Measurements from ENCODE around the gene CACHD1. TPM values are rescaled to one million over a fixed set of nuclear protein-coding genes. Genes with fewer than 3 reads are reported as not detected.

CACHD1 gene
- total RNA-seq, 1 experiment from 2014 or later = not detected

DNA sequence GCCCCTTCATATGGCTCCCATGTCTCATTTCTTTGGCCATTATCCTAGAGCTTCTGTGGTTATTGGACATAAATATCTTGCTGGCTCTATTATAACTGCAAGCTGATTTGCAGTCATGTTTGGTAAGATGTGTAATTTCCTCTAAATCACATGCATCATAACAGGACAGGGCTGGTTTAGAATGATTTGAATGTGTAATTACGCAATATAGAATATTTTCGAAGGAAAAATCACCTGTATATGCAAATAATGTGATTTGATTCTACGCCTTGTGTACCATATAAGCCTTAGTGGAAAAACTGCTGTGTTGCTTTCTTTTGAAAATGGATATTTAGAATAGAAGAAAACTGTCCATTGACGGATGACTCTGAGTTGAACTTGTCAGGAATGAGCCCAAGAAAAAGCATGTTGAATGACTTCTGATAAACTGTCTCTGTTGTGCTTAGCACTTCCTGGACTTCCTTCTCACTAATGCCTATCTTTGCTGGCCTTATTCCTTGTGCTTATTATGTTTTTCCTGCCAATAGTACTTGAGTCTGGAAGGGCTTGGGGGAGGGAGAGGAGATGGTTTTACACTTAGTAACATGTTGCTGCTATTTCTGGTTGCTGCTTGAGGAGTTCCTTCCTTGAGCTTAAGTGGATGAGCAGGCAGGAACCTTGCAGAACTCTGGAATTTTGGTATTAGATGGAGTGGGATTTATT, 6.5 kb downstream of the CACHD1 start:
- H3K4me3 ChIP-seq (ENCODE audit: low read length) = no peak overlapping the region
- no peaks in the 10 kb centered on the region for H3K4me1 ChIP-seq (ENCODE audit: low read length)
- H3K79me2 ChIP-seq (ENCODE audit: low read length) = no peaks in the 10 kb centered on the region
- H3K36me3 ChIP-seq (ENCODE audit: insufficient read depth, low read length) = no peaks in the 10 kb centered on the region
- H3K27me3 ChIP-seq (ENCODE audit: low read length) = no peaks in the 10 kb centered on the region
- no peak overlapping the region for H3K4me2 ChIP-seq (ENCODE audit: low read depth, low read length, poor library complexity, severe bottlenecking)
- no peaks in the 10 kb centered on the region for H3K9me3 ChIP-seq (ENCODE audit: low read length)
- no peak overlapping the region for H3K9ac ChIP-seq (ENCODE audit: low read length)
- H2AFZ ChIP-seq (ENCODE audit: low read length) = no peak overlapping the region
- H3K9me2 ChIP-seq (replicated peaks; ENCODE audit: insufficient read depth, low read length) = no peaks in the 10 kb centered on the region
- no peak overlapping the region for H3K27ac ChIP-seq (ENCODE audit: low read length)
- no peak for DNase-seq
- no peaks in the 10 kb centered on the region for H4K20me1 ChIP-seq (ENCODE audit: insufficient read depth, low read depth, low read length)

DNA sequence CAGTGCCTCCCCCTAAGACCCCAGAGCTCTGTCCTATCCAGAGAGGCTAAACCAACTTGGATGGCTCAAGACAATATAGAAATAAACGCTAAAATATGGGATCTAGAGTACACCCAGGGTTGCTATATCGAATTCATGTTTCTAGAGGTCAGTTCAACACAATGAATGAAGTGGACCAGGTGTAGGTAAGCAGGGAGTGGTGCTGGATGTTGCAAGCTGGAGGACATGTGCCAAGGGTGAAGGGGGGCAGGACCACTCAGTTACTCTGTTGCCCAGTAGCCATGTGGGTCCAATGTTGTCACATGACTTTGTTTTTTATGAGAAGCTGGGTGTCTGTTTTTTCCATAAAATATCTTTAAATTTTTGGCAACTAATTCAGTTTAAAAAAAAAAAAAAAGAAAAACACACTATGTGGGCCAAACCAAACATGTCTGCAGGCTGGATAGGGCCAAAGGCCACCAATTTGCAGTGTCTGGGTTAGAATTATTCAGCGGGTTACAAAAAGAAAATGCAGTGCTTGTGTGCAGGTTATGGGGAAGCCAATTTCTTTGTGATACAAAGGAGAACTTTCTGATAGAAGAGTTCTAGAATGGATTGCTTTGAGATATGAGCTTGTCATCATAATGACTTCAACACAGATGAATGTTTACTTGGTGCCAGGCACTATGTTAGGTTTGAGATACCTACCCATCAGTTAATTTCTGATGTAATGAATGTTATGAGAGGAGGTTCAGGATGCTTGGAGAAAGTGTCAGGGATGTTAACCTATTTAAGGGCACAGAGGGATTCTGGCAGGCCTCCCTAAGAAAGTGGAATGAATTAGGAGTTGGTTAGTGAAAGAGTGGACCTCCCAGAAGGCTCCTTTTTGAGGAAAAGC, 8.9 kb downstream of the CACHD1 start:
- no peak overlapping the region for H3K9ac ChIP-seq (ENCODE audit: low read length)
- no peak overlapping the region for H3K4me2 ChIP-seq (ENCODE audit: low read depth, low read length, poor library complexity, severe bottlenecking)
- no peaks in the 10 kb centered on the region for H4K20me1 ChIP-seq (ENCODE audit: insufficient read depth, low read depth, low read length)
- H3K36me3 ChIP-seq (ENCODE audit: insufficient read depth, low read length) = no peaks in the 10 kb centered on the region
- no peaks in the 10 kb centered on the region for H3K4me1 ChIP-seq (ENCODE audit: low read length)
- H3K9me3 ChIP-seq (ENCODE audit: low read length) = no peaks in the 10 kb centered on the region
- H2AFZ ChIP-seq (ENCODE audit: low read length) = no peak overlapping the region
- DNase-seq = no peak
- no peak overlapping the region for H3K27ac ChIP-seq (ENCODE audit: low read length)
- no peaks in the 10 kb centered on the region for H3K9me2 ChIP-seq (replicated peaks; ENCODE audit: insufficient read depth, low read length)
- no peak overlapping the region for H3K4me3 ChIP-seq (ENCODE audit: low read length)
- no peaks in the 10 kb centered on the region for H3K27me3 ChIP-seq (ENCODE audit: low read length)
- H3K79me2 ChIP-seq (ENCODE audit: low read length) = no peaks in the 10 kb centered on the region

DNA sequence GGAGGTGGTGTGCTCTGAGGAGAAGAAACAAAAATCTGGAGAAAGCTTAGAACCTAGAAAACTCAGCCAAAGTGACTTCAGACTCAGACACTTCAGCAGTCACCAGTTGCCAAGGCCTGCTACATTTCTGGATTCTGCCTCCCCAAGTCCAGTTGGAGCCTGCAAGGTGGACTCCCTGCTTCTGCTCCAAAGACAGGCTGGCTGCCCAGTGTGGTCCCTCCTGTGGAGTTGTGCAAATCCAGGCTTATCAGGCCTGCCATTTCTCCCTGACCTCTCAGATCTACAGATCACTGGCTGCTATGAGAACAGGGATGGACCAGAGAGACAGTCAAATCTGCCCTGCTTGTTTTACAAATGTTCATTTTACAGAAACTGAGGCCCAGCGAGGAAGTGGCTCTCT, 9.9 kb downstream of the CACHD1 start:
- no peaks in the 10 kb centered on the region for H3K36me3 ChIP-seq (ENCODE audit: insufficient read depth, low read length)
- H3K4me3 ChIP-seq (ENCODE audit: low read length) = no peak overlapping the region
- H3K27me3 ChIP-seq (ENCODE audit: low read length) = no peaks in the 10 kb centered on the region
- H3K27ac ChIP-seq (ENCODE audit: low read length) = no peak overlapping the region
- no peaks in the 10 kb centered on the region for H3K9me2 ChIP-seq (replicated peaks; ENCODE audit: insufficient read depth, low read length)
- no peak overlapping the region for H3K4me2 ChIP-seq (ENCODE audit: low read depth, low read length, poor library complexity, severe bottlenecking)
- no peak for DNase-seq
- H3K79me2 ChIP-seq (ENCODE audit: low read length) = no peaks in the 10 kb centered on the region
- no peak overlapping the region for H2AFZ ChIP-seq (ENCODE audit: low read length)
- no peaks in the 10 kb centered on the region for H3K9me3 ChIP-seq (ENCODE audit: low read length)
- H4K20me1 ChIP-seq (ENCODE audit: insufficient read depth, low read depth, low read length) = no peaks in the 10 kb centered on the region
- no peaks in the 10 kb centered on the region for H3K4me1 ChIP-seq (ENCODE audit: low read length)
- H3K9ac ChIP-seq (ENCODE audit: low read length) = no peak overlapping the region

DNA sequence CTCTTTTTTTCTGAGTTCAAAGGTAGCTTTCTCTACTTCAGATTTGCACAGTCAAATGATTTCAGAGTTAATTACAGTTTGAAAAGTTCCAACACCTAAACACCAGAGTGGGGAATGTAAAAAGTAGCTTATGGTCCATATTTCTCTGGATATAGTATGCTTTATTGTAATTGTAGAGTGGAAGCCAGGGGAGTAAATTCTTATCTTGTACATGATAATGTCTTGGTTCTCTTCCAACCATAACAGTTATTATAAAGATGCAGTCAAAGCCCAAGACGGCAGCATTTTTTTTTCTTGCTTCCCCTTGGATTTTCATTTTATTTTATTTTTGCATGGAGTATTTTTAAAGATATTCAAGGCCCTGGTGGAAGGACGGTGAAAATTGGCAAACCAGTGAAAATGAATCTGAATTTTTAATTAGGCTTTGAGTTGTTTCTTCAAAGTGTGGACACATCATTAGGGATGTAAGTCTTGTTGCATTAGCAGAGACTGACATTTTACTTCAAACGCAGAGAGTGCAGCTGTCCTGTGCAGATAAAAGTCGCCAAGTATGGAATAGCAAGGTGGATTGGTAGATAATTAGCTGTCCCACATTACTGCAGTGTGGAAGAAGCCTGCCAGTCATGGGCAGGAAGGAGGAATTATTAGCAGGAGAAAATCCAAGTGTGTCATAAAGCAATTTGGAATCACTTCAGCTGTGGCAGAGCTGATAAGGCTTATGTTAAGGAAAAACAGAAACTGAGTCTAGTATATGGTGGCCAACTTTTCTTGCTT, 11.3 kb downstream of the CACHD1 start:
- Histone ChIP-seq H4K20me1 (ENCODE audit: insufficient read depth, low read depth, low read length) (no peaks in the 10 kb centered on the region), H2AFZ (ENCODE audit: low read length) (no peak overlapping the region), H3K36me3 (ENCODE audit: insufficient read depth, low read length) (no peaks in the 10 kb centered on the region), H3K27me3 (ENCODE audit: low read length) (no peaks in the 10 kb centered on the region), H3K27ac (ENCODE audit: low read length) (no peak overlapping the region), H3K9me3 (ENCODE audit: low read length) (no peaks in the 10 kb centered on the region), H3K4me1 (ENCODE audit: low read length) (no peaks in the 10 kb centered on the region), H3K4me3 (ENCODE audit: low read length) (no peak overlapping the region), H3K9ac (ENCODE audit: low read length) (no peak overlapping the region), H3K79me2 (ENCODE audit: low read length) (no peaks in the 10 kb centered on the region), H3K9me2 (replicated peaks; ENCODE audit: insufficient read depth, low read length) (no peaks in the 10 kb centered on the region), H3K4me2 (ENCODE audit: low read depth, low read length, poor library complexity, severe bottlenecking) (no peak overlapping the region)
- DNase-seq = no peak

DNA sequence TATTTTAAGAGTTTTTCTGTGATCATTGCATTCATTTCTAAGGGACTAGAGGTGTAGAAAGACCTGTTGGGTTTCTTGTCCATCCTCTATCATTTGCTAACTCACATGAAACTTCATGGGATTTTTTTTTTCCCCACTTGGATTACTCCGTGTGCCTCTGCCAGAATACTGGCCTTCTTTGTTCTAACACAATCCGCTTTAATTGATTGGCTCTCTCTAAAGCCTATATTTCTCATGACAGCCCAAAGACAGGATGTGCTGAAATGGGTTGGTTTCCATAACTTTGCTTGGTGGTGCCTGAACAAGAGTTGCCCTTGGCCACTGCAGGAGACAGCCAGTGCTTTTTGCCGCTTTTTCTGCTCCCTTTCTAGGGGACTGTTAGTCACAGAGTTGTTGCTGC, 12.2 kb downstream of the CACHD1 start:
- no peak for DNase-seq
- H3K36me3 ChIP-seq (ENCODE audit: insufficient read depth, low read length) = no peaks in the 10 kb centered on the region
- H3K4me2 ChIP-seq (ENCODE audit: low read depth, low read length, poor library complexity, severe bottlenecking) = no peak overlapping the region
- H3K4me3 ChIP-seq (ENCODE audit: low read length) = no peak overlapping the region
- H3K9me2 ChIP-seq (replicated peaks; ENCODE audit: insufficient read depth, low read length) = no peaks in the 10 kb centered on the region
- no peak overlapping the region for H3K9ac ChIP-seq (ENCODE audit: low read length)
- H3K79me2 ChIP-seq (ENCODE audit: low read length) = no peaks in the 10 kb centered on the region
- H3K27me3 ChIP-seq (ENCODE audit: low read length) = no peaks in the 10 kb centered on the region
- no peaks in the 10 kb centered on the region for H3K4me1 ChIP-seq (ENCODE audit: low read length)
- H3K27ac ChIP-seq (ENCODE audit: low read length) = no peak overlapping the region
- H3K9me3 ChIP-seq (ENCODE audit: low read length) = no peaks in the 10 kb centered on the region
- H2AFZ ChIP-seq (ENCODE audit: low read length) = no peak overlapping the region
- no peaks in the 10 kb centered on the region for H4K20me1 ChIP-seq (ENCODE audit: insufficient read depth, low read depth, low read length)

DNA sequence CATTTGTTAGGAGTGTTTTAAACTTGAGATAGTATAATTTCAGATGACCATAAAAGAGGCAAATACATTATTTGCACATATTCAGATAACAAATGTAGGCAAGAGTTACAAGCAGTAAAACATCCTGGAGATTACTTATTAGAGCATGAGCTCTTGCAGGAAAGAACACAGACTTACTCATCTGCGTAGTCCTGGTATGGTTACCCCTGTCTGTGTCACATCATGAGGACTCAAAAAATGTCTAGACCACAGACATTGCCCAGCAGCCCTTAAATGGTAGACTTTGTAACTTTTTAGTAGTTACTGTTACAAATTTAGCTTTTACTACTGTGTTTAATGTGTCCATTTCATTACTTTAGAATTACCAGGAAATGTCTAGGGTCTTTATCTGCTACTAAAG, 12.8 kb downstream of the CACHD1 start:
- Histone ChIP-seq H3K4me3 (ENCODE audit: low read length) (no peak overlapping the region), H3K9me3 (ENCODE audit: low read length) (no peaks in the 10 kb centered on the region), H3K4me1 (ENCODE audit: low read length) (no peaks in the 10 kb centered on the region), H4K20me1 (ENCODE audit: insufficient read depth, low read depth, low read length) (no peaks in the 10 kb centered on the region), H3K9me2 (replicated peaks; ENCODE audit: insufficient read depth, low read length) (no peaks in the 10 kb centered on the region), H3K4me2 (ENCODE audit: low read depth, low read length, poor library complexity, severe bottlenecking) (no peak overlapping the region), H3K9ac (ENCODE audit: low read length) (no peak overlapping the region), H3K36me3 (ENCODE audit: insufficient read depth, low read length) (no peaks in the 10 kb centered on the region), H3K79me2 (ENCODE audit: low read length) (no peaks in the 10 kb centered on the region), H3K27ac (ENCODE audit: low read length) (no peak overlapping the region), H3K27me3 (ENCODE audit: low read length) (no peaks in the 10 kb centered on the region), H2AFZ (ENCODE audit: low read length) (no peak overlapping the region)
- DNase-seq = no peak

DNA sequence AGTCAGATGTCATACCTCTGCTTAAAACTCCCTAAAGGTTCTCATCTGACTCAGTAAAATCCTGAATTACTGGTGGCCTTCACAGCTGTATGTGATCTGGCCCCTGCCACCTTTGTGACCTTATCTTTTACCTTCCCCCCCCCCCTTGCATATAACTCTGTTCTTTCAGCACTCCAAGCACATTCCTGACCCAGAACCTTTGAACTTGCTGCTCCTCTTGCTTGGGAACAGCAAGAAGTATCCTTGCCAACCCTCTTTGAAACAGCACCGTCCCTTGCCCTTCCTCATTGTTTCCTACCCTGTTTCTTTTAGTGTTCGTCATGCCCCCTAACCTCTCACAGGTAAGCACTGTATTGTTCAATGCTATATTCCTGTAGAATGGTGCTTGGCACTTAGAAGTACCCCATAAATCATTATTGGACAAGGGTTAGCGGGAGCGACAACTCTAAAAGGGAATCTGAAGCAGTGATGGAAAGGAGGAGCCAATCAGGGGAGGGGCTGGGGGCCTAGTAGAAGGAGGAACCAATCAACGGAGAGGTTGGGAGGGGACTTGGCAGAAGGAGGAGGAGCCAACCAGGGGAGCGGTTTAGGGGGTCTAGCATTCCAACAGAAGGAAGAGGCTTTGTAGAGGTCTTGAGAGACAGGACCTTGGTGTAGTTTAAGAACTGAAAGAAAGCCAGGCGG, 13.9 kb downstream of the CACHD1 start:
- Histone ChIP-seq H3K36me3 (ENCODE audit: insufficient read depth, low read length) (no peaks in the 10 kb centered on the region), H3K4me1 (ENCODE audit: low read length) (no peaks in the 10 kb centered on the region), H3K4me3 (ENCODE audit: low read length) (no peak overlapping the region), H2AFZ (ENCODE audit: low read length) (no peak overlapping the region), H3K27me3 (ENCODE audit: low read length) (no peaks in the 10 kb centered on the region), H3K9ac (ENCODE audit: low read length) (no peak overlapping the region), H4K20me1 (ENCODE audit: insufficient read depth, low read depth, low read length) (no peaks in the 10 kb centered on the region), H3K4me2 (ENCODE audit: low read depth, low read length, poor library complexity, severe bottlenecking) (no peak overlapping the region), H3K79me2 (ENCODE audit: low read length) (no peaks in the 10 kb centered on the region), H3K9me2 (replicated peaks; ENCODE audit: insufficient read depth, low read length) (no peaks in the 10 kb centered on the region), H3K27ac (ENCODE audit: low read length) (no peak overlapping the region), H3K9me3 (ENCODE audit: low read length) (no peaks in the 10 kb centered on the region)
- DNase-seq = no peak

Measured in Karpas-422 (cell line).